Left renal cortex interstitium (tissue), 4 donors: ENCODE data around the gene PNCK. TPM values are rescaled to one million over a fixed set of nuclear protein-coding genes. Genes with fewer than 3 reads are reported as not detected.

ENCODE experiments used
- DNase-seq, 4 donors: peaks; one replicate each; pipeline ENCODE4 v3.0.0-alpha.2; 2013; ENCODE audit warnings: low read depth in 4 of 4, low spot score in 2 of 4, missing footprints in 1 of 4
- polyA plus RNA-seq, 4 donors: library from polyadenylated mRNA; unstranded; fragments of 120-200 nt; gene quantifications; one replicate each; pipeline ENCODE4 v1.2.1, GENCODE V29; 2013; ENCODE audit not compliant: insufficient read length in 4 of 4

Gene PNCK
- polyA plus RNA-seq, 4 donors = 6.5 to 13.3 (median 8.9) TPM

DNA sequence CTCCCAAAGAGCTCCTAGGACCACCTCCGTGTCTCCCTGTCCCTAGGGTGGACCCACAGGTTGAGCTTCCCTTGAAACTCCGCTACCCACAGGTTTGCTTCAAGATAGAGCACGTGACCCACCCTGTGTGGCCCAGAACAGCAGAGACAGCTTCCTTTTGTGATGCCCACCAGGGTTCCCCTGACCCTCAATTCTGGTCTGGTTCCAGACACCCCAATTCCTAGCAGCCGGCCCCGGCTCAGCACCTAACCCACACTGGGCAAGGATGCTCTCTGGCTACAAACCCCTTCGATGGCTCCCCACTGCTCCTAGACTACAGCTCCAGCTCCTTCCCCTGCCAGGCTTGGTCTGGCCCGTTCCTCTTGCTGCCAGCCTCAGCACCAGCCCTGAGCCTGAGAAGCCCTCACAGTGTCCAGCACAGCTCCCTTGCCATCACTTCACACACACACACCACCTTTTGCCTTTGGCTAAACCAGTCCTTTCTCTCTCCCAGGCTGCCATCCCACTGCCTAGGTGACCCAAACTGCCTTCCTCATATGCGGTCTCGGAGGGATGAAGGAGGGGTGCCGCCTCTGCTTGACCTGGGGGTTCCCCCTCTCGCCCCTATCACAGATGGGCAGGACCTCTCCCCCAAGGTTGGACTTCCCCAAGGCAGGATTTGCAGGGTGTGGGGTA lies 6.2 kb downstream of the PNCK start:
- DNase-seq = no peak

DNA sequence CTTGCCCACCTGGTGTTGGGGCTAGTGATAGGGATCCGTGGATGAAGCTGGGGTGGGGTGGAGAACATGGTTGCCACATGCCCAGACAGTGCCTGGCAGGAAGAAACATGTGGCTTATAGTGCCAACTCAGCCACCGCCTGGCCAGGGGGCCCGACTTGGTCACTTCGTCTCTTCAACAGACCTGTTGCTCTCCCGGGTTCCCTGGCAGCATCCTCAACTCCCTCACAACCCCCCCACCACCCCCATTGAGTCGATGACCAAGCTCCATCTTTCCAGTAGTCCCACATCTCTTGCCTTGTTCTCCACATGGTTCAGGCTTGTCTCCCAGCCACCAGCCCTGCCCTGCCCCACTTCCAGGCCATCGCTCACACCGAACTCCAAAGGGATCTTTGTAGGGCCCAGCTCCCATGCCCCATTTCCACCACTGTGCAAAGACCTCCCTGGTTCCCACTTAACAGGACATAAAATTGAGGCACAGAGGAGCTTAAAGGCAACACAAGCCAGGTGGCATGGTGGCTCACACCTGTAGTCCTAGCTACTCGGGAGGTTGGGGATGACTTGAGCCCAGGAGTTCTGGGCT lies 7.8 kb downstream of the PNCK start:
- DNase-seq = no peak

- no peak for DNase-seq
Measured at GRCh38 chrX:153662266-153662665, 11.3 kb downstream of the PNCK start.

DNA sequence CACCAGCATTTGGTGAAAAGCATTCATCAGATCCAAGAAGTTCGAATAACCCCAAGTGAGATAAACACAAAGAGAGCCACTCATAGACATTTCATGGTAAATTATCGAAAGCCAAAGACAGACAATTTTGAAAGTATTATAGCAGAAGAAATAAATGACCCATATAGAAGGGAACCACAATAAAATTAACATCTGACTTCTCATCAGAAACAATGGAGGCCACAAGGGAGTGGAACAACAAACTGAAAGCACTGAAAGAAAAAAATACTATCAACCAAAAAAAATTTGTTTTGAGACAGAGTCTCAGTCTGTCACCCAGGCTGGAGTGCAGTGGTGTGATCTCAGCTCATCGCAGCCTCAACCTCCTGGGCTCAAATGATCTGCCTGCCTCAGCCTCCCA lies 14.3 kb downstream of the PNCK start:
- no peak for DNase-seq

DNA sequence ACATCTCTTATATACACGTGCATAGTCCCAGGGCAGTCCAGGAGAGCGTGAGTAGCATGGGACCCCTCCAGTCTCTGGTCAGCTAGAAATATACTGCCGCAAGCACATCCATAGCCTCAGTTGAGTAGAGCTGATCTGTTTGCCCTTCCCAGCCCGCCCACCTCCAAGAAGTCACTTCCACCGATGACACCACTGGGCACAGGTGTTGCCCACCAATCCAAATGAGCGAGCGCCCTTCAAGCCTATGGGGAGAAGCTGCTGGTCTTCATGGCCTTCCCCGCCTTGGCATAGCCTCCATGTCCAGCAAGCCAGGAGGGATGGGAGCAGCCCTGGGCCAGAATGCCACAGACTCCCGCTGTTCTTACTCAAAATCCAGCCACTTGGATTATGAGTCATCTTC lies 16.5 kb downstream of the PNCK start:
- DNase-seq = no peak

DNA sequence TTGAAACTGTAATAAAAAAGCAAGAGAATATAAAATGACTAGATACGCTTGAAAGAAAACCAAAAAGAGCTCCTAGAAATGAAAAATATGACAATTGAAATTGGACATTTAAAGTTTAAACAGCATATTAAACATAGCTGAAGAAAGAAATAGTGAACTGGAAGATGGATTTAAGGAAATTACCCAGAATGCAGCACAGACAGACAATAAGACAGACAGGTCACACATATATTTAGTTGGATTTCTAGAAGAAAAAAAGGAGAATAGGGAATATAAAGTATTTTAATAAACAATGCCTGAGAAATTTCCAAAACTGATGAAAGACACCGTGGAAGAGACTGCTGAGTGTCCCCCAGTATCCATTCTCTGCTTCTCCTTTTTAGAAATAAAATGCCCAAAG lies 20.1 kb downstream of the PNCK start:
- no peak for DNase-seq

GRCh38 chrX:153651540-153652079 lies 22.0 kb downstream of the PNCK start:
- no peak for DNase-seq

DNA sequence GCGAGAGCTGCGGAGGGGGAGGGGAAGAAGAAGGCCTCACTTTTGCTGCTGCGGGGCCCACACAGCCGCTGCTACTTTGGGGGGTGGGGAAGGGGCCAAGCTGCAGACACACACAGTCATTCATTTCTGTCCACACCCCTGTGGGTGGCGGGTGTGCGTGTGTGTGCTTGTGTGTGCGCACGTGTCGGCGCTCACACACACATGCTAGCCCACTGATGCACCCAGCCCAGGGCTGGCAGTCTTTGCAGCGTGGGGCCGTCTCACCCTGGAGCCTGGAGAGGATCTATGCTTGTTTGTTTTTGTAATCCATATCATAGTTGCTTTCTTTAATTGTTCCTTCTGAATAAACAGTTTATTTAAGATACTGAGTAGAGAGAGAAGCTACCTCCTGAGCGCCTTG lies 22.7 kb downstream of the PNCK start:
- no peak for DNase-seq

DNA sequence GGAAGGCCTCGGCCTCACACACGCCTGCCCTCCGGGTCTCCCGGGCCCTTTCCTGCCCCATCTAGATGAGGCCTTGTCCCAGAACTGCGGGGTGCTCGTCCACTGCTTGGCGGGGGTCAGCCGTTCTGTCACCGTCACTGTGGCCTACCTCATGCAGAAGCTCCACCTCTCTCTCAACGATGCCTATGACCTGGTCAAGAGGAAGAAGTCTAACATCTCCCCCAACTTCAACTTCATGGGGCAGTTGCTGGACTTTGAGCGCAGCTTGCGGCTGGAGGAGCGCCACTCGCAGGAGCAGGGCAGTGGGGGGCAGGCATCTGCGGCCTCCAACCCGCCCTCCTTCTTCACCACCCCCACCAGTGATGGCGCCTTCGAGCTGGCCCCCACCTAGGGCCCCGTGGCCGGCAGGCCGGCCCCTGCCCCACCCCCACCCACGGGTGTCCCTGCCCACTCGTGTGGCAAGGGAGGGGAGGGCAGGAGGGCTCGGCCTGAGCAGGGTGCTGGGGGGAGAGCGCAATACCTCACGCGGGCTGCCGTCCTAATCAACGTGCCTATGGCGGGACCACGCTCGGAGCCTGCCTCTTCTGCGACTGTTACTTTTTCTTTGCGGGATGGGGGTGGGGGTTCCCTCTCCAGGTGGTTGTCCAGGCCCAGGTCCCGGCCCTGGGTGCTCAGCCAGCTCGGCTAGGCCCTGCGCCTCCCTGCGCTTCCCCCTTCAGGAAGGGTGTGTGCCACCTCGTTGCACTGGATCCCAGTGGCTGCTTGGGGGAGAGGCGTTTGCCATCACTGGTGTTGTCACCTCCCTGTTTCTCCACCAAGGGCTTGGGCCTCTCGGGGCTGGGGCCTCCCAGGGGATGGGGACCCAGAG lies 23.5 kb downstream of the PNCK start:
- DNase-seq = no peak

GRCh38 chrX:153649178-153649914 lies 24.3 kb downstream of the PNCK start:
- DNase-seq = no peak

GRCh38 chrX:153648358-153649177 lies 25.0 kb downstream of the PNCK start:
- no peak for DNase-seq

- DNase-seq = no peak
Measured at GRCh38 chrX:153647461-153648357, 25.9 kb downstream of the PNCK start.

- no peak for DNase-seq
Measured at GRCh38 chrX:153646620-153647373, 26.8 kb downstream of the PNCK start, which contains the start of gene DUSP9. Gene DUSP9, plus strand, starts transcription at chrX:153647203. Its CDS starts 751 bp downstream, at chrX:153647954.

- no peak for DNase-seq
Measured at GRCh38 chrX:153645921-153646488, 27.6 kb downstream of the PNCK start.

DNA sequence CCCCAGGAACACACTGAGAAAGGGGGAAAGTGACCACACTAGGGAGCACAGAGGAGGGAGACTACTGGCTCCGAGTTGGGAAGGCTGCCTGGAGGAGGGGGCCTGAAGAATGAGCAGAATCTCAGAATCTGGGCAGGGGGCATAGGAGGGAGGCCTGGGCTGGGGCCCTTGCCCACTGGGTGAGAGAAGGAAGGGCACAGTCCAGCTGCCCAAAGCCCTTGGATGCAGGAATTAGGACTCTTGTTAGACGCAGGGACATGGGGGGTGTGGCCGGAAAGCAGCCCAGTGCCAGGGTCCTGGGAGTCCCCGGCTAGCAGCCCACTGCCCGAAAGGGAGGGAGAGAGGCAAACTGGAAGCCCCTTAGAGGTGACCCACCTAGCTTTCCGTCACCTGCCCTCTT lies 28.5 kb downstream of the PNCK start:
- DNase-seq = no peak

DNA sequence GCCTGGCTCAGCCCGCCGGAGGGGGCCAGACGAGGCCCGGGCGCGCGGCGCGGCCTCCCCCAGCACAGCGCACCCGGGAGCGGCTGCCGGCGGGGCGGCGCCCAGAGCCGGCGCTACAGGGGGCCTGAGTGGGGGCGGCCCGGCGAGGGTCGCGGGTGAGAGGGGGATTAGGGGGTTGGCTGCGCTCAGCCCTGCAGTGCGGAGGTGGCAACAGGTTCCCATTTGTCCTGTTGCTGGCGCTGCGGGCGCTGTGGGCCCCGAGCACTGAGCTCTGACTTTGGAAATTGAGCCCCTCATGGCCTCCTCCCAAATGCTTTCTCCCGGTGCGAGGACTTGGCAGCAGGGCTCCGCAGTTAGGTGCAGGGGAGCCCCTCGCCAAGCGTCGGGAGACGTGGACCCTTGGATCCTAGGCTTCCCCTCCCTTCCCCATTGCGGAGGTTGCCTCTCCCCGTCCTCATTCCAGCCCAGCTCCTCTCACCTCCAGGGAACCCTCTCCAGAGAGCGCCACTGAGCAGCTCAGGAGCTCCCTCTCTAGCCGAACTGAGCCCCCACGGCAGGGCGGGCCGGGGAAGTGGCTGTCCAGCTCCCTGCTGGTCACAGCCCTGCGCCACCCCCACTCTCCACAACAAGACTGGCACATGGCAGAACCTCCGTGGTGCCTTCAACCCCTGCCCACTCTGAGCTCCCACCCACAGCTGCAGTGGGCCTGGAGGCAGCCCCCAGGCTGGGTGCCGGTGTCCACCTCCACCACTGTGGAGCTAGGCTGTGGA lies 29.1 kb downstream of the PNCK start:
- DNase-seq = no peak
